OCI-LY1 (cell line): ENCODE data around the gene SLC16A2.

Experiments used
- CTCF ChIP-seq: fragments of 200-600 bp; sonication (generic), shearing (Covaris generic); IDR thresholded peaks from 2 replicates; pipeline ENCODE4 v1.5.1; 2017; ENCODE audit warnings: mild to moderate bottlenecking, antibody characterized with exemption, low read length, moderate library complexity, mixed read lengths
- EZH2 ChIP-seq: fragments of 200-600 bp; sonication (generic), shearing (Covaris generic); IDR thresholded peaks from 2 replicates; pipeline ENCODE4 v1.8.0; 2017; ENCODE audit warnings: borderline replicate concordance, mixed run types, mild to moderate bottlenecking, antibody characterized with exemption, low read length, moderate library complexity, mixed read lengths

- TF ChIP-seq CTCF (no peak), EZH2 (no peak)
Observed at GRCh38 chrX:74527350-74527749, 106.1 kb downstream of the SLC16A2 start.
